ENCODE measurements around the gene PES1. TPM values are rescaled to one million over a fixed set of nuclear protein-coding genes. Genes with fewer than 3 reads are reported as not detected.

The PES1 gene
- total RNA-seq, 1 donor from 2014 or later, result 97.5 TPM

DNA sequence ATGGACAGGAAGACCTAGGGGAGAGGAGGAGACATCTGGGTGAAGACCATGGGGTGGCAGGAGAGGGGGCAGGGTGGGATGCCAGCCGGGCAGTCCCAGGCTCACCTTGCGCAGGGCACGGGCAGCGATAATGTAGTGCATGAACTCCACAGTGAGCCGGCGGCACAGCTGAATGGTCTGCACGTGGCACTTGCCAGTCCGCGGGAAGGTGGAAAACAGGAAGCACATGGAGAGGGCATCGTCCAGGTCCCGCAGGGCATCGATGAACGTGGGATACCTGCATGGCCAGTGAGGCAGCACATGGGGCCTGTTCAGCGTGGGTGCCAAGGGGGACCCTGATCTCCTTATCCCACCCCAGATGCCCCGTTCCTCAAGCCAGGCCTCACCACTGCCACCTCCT lies 7.3 kb downstream of the PES1 start:
- H3K4me3 ChIP-seq (ENCODE audit: low read depth, low read length), result no peak overlapping the region
- TF ChIP-seq, protein P1, sequence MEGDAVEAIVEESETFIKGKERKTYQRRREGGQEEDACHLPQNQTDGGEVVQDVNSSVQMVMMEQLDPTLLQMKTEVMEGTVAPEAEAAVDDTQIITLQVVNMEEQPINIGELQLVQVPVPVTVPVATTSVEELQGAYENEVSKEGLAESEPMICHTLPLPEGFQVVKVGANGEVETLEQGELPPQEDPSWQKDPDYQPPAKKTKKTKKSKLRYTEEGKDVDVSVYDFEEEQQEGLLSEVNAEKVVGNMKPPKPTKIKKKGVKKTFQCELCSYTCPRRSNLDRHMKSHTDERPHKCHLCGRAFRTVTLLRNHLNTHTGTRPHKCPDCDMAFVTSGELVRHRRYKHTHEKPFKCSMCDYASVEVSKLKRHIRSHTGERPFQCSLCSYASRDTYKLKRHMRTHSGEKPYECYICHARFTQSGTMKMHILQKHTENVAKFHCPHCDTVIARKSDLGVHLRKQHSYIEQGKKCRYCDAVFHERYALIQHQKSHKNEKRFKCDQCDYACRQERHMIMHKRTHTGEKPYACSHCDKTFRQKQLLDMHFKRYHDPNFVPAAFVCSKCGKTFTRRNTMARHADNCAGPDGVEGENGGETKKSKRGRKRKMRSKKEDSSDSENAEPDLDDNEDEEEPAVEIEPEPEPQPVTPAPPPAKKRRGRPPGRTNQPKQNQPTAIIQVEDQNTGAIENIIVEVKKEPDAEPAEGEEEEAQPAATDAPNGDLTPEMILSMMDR (conservative IDR thresholded peaks at IDR 0.05; ENCODE audit: low read depth, low read length), result no peak

DNA sequence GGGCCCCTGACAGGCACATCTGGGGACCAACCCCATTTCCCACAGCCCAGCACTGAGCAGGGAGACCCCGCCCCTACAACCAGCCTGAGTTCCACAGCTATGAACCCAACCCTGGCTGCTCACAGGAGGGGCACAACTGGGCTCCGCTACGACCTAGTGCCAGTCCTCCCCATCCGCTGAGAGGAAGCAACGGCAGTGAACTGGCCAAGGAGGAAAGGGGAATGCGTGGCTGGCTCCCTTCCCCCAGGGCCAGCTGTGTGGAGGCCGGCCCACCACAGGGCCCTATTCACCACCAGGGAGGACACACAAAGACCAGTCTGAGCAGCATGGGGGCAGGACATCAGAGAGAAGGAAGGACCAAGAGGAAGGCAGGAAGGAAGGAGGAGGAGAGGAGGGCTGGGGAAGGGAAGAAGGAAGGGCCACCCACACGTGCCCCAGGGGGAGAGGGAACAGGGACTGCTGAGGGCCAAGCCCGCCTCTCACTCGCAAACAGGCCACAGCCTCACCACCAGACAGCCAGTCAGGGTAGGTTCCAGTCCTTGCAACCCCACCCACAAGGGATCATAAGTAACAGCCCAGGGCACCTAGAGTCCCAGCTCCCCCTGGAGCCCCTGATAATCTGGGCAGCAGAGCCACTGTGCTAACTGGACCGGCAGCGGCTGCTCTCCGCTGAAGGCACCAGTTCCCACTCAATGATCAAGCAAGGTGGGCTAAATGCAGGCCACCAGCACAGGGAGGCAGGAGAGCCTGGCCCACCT lies 8.7 kb downstream of the PES1 start:
- TF ChIP-seq, protein P1 (conservative IDR thresholded peaks at IDR 0.05; ENCODE audit: low read depth, low read length), result no peak
- H3K4me3 ChIP-seq (ENCODE audit: low read depth, low read length), result no peak overlapping the region
- DNase-seq (ENCODE audit: low read depth), result no peak

More for the DNA sequence above, 7.3 kb downstream of the PES1 start:
- DNase-seq (ENCODE audit: low read depth), result no peak

DNA sequence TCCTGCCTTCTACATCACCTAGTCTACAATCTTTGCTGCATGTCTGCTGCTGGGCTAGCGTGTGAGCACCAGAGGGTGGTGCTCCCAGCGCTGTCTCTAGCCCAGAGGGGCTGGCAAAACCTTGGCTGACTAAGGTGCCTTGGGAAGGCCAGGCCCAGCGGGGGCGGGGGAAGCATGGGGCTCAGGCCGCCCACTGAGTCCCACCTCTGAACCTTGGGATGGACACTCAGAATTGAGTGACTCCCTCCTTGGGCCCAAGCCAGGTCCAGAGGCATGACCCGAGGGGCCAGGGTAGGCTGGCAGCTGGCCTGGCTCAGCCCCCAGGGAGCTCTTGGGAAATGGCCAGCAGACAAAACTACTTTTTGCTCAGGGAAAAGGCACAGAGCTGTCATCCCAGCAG lies 9.7 kb downstream of the PES1 start:
- no peak overlapping the region for H3K4me3 ChIP-seq (ENCODE audit: low read depth, low read length)
- TF ChIP-seq, protein P1 (conservative IDR thresholded peaks at IDR 0.05; ENCODE audit: low read depth, low read length), result no peak

DNA sequence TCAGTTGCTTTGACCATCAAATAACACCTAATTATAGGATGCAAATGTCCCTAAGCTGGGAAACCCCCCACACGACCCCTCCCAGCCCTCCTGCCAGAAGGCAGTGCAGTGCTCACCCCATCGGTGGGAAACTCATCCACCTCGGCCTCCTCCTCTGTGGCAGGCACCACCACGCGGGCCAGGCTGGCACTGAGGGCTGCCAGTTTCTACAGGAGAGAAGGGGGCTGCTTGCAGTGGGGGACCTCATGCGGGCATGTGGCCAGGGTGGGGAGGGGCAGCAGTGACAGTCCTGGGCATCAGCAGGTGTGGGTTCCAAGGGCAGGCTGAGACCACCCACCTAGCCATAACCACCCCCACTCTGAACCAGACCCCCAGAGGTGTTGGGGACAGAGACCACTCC lies 10.8 kb downstream of the PES1 start:
- H3K4me3 ChIP-seq (ENCODE audit: low read depth, low read length), result no peak overlapping the region
- TF ChIP-seq, protein P1 (conservative IDR thresholded peaks at IDR 0.05; ENCODE audit: low read depth, low read length), result no peak
- DNase-seq (ENCODE audit: low read depth), result no peak

More for the DNA sequence above, 9.7 kb downstream of the PES1 start:
- no peak for DNase-seq (ENCODE audit: low read depth)

DNA sequence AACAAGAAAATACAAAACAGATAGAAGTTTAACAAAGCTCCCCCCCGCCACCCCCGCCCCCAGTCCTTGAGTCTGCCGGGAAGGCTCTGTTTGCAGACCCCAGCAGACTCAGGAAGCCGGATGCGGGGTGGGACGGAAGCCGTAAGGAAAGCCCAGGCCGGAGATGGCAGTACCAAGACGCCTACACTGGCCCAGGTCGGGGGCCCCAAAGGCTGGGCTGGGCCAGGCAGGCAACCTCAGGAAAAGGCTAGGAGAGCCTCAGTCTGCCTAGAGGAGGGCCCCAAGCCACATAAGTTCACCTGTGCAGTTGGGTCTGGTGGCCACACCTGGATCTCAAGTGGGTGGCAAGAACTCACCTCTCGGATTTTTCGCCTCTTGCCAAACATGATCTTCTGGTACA lies 13.2 kb downstream of the PES1 start:
- no peak for DNase-seq (ENCODE audit: low read depth)
- TF ChIP-seq, protein P1 (conservative IDR thresholded peaks at IDR 0.05; ENCODE audit: low read depth, low read length), result no peak
- H3K4me3 ChIP-seq (ENCODE audit: low read depth, low read length), result no peak overlapping the region

DNA sequence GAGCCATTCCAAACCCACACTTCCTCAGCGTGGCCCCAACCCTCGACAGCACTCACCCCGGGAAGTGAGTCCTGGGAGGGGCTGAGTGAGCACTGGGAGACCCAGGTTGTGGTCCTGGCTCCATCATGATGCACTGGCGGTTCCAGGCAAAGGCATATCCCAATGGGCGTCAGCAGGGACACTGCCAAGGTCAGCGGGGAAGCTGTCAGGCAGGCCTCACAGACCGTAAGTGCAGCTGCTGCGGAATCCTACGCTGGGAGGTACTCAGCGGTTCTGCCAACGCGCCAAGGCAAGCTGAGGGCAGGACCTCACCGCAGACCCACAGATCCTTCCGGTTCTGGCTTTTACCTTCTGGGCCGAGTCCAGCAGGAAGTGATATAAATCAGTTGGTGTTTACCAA lies 15.9 kb downstream of the PES1 start:
- H3K4me3 ChIP-seq (ENCODE audit: low read depth, low read length), result no peak overlapping the region
- DNase-seq (ENCODE audit: low read depth), result no peak
- TF ChIP-seq, protein P1 (conservative IDR thresholded peaks at IDR 0.05; ENCODE audit: low read depth, low read length), result no peak

All from epithelial cell of proximal tubule (primary cell).